MCF 10A (cell line): ENCODE results near the gene ABCG1. TPM values are rescaled to one million over a fixed set of nuclear protein-coding genes. Genes with fewer than 3 reads are reported as not detected.

ENCODE experiments used
- BruUV-seq: library from RNA; stranded (reverse); fragments of 400-500 nt; replicated peaks from 2 replicates; lab custom pipeline; 2021; lab: Mats Ljungman, UMichigan
- CTCF ChIA-PET: fragments of 300-600 bp; sonication (Branson Sonifier 250); formaldehyde crosslinking; extraction: SDS; loops from one replicate; lab custom pipeline; 2021; ENCODE audit warnings: antibody characterized with exemption, inconsistent platforms; lab: Yijun Ruan, JAX
- POLR2A ChIA-PET: fragments of 300-600, 350-650 bp; sonication (Branson Sonifier 250); formaldehyde crosslinking; extraction: SDS; loops from one replicate; lab custom pipeline; 2020; ENCODE audit warnings: antibody characterized with exemption, inconsistent platforms; lab: Yijun Ruan, JAX
- DNase-seq: peaks from one replicate; pipeline ENCODE4 v3.0.0-alpha.2; 2018; ENCODE audit not compliant: unreplicated experiment
- H3K27ac Mint-ChIP-seq: one replicate; pipeline ENCODE4 v1.8.0; 2022; ENCODE audit warnings: mild to moderate bottlenecking, low read depth, mixed read lengths; ENCODE audit not compliant: unreplicated experiment
- H3K27me3 Mint-ChIP-seq: one replicate; pipeline ENCODE4 v1.8.0; 2022; ENCODE audit warnings: mixed read lengths; ENCODE audit not compliant: insufficient read depth, unreplicated experiment
- H3K36me3 Mint-ChIP-seq: one replicate; pipeline ENCODE4 v1.8.0; 2022; ENCODE audit warnings: mild to moderate bottlenecking, moderate library complexity, mixed read lengths; ENCODE audit not compliant: insufficient read depth, unreplicated experiment
- H3K4me1 Mint-ChIP-seq: one replicate; pipeline ENCODE4 v1.8.0; 2022; ENCODE audit warnings: mixed read lengths; ENCODE audit not compliant: insufficient read depth, unreplicated experiment
- H3K4me3 Mint-ChIP-seq: one replicate; pipeline ENCODE4 v1.8.0; 2022; ENCODE audit warnings: mild to moderate bottlenecking, moderate library complexity, mixed read lengths; ENCODE audit not compliant: unreplicated experiment
- H3K9me3 Mint-ChIP-seq: one replicate; pipeline ENCODE4 v1.8.0; 2022; ENCODE audit warnings: mixed read lengths; ENCODE audit not compliant: unreplicated experiment
- intact Hi-C: fragments of 100-400 bp; cut with micrococcal nuclease; formaldehyde crosslinking; loops from 2 replicates; pipeline ENCODE4 v1.14.1; 2022
- total RNA-seq: library from RNA; stranded (reverse); gene quantifications from 2 replicates; pipeline ENCODE4 v1.2.3, GENCODE V29; 2022
- TF ChIP-seq, protein P1 (sequence below): fragments of 200-600 bp; IDR thresholded peaks from one replicate; pipeline ENCODE4 v1.8.0; 2022; ENCODE audit warnings: antibody characterized with exemption, mild to moderate bottlenecking; ENCODE audit not compliant: unreplicated experiment

Gene ABCG1
- total RNA-seq, 1 experiment from 2014 or later = 25.5 TPM

DNA sequence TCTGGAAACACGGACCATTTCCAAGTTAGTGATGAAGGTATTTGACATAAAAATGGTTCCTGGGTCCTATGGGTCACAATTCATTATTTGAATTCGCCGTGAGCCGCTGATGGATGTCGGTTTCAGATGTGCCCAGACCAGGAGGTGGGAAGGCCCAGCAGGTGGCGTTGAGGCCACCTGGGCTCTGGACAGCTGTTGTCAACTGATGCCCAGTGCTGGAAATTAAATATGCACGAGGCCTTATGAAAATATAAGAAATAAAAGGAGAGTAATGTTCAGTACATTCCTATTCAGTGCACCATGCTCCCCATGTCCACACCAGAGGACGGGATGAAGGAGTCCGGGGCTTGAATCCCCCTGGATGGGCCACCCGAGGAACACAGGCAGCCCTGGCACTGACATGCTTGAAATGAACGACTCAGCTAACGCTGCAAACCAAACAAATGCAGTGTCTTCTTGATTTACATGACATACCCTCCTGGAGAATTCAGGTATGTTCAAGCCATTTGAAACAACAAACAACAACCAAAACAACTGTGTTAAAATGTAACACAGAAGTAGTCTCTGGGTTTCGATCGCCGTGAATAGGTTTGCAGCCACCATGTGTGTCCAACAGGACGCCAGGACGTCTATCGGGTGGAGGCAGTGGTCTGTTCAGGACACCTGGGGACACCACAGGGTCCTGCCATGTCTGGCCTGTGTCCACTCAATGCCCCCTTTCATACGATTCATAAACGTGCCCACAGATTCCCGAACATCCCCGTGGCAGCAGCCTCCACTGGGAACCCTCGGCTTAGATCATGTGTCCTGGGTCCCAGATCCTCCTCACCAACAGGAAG, 90.2 kb downstream of the ABCG1 start:
- POLR2A ChIA-PET = no interaction called here
- no peak overlapping the region for H3K27ac Mint-ChIP-seq
- intact Hi-C loops = loop anchor here (1.0 kb wide), 2 partner anchors 141 to 164 kb away; no protein-coding TSS in a partner anchor
- CTCF ChIA-PET = interaction anchor here (0.6 to 4.3 kb wide), 18 partner anchors 8 to 161 kb away, joined by 3 to 23 read pairs (median 4); no protein-coding TSS in a partner anchor
- no peak for DNase-seq
- TF ChIP-seq, protein P1, sequence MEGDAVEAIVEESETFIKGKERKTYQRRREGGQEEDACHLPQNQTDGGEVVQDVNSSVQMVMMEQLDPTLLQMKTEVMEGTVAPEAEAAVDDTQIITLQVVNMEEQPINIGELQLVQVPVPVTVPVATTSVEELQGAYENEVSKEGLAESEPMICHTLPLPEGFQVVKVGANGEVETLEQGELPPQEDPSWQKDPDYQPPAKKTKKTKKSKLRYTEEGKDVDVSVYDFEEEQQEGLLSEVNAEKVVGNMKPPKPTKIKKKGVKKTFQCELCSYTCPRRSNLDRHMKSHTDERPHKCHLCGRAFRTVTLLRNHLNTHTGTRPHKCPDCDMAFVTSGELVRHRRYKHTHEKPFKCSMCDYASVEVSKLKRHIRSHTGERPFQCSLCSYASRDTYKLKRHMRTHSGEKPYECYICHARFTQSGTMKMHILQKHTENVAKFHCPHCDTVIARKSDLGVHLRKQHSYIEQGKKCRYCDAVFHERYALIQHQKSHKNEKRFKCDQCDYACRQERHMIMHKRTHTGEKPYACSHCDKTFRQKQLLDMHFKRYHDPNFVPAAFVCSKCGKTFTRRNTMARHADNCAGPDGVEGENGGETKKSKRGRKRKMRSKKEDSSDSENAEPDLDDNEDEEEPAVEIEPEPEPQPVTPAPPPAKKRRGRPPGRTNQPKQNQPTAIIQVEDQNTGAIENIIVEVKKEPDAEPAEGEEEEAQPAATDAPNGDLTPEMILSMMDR = no peak
- no TSS peak for BruUV-seq
- no peaks in the 10 kb centered on the region for H3K9me3 Mint-ChIP-seq
- H3K4me3 Mint-ChIP-seq = no peak overlapping the region
- no peaks in the 10 kb centered on the region for H3K27me3 Mint-ChIP-seq
- no peaks in the 10 kb centered on the region for H3K36me3 Mint-ChIP-seq
- no peaks in the 10 kb centered on the region for H3K4me1 Mint-ChIP-seq

DNA sequence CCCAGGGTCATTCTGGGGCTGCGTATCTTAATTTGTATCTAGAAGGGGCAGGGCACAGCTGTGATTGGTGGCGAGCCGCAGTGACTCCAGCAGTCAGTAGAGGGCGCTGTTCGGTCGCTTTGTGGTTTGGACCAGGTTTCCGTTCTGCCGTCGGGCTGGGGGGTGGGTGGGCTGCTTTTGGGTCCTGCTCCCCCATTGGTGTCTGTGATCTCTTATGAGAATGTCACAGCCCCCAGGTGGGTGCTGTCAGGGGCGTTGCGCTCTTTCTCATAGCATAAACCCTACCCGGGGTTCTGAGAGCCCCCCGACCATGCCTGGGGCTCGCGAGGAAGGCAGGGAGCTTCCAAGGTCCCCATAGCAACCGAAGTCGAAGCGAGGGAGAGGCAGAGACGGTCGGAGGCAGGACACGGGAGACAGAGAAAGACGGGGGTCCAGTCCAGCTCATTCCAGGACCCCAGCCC, 90.8 kb downstream of the ABCG1 start:
- Mint-ChIP-seq H3K36me3 (no peaks in the 10 kb centered on the region), H3K4me3 (no peak overlapping the region), H3K27me3 (no peaks in the 10 kb centered on the region), H3K27ac (no peak overlapping the region), H3K9me3 (no peaks in the 10 kb centered on the region), H3K4me1 (no peaks in the 10 kb centered on the region)
- TF ChIP-seq, protein P1 = peak; percentile 72
- intact Hi-C loops = loop anchor here (1.0 kb wide), 2 partner anchors 141 to 164 kb away; no protein-coding TSS in a partner anchor
- BruUV-seq = no TSS peak
- ChIA-PET CTCF (interaction anchor here (0.6 to 4.3 kb wide), 31 partner anchors 8 to 1672 kb away, joined by 3 to 23 read pairs (median 4); no protein-coding TSS in a partner anchor), POLR2A (no interaction called here)
- peak; percentile 48 for DNase-seq

DNA sequence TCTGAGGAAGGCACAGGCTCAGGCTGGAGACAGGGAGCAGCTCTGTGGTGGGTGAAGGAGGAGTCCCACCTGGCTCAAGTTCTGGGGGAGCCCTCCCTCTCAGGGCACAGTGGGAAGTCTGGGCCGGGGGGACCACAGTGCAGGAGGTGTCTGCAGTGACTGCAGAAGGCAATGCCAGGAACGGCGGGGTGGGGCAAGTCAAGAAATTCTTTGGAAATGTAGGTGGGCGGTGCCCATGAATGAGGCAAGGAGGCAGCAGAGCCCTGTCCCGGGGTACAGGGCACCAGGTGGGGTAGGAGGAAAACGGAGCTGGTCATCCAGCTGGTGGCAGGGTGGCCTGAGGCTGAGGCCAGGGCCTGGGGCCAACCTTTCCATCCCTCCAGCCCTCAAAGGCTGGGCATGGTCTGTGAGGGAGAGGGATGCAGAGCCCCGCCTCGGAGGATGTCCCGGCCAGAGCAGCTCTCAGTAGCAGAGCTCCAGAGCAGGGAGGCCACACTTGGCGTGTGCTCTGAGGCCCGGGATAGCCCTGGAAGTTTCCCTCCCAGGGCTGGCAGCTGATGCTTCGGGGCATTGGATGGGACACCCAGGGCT, 91.6 kb downstream of the ABCG1 start:
- CTCF ChIA-PET = interaction anchor here (0.6 to 4.3 kb wide), 30 partner anchors 9 to 559 kb away, joined by 3 to 23 read pairs (median 4); no protein-coding TSS in a partner anchor
- Mint-ChIP-seq H3K27me3 (no peaks in the 10 kb centered on the region), H3K9me3 (no peaks in the 10 kb centered on the region), H3K27ac (no peak overlapping the region), H3K4me1 (no peaks in the 10 kb centered on the region), H3K4me3 (no peak overlapping the region), H3K36me3 (no peaks in the 10 kb centered on the region)
- no TSS peak for BruUV-seq
- DNase-seq = no peak
- POLR2A ChIA-PET = interaction anchor here (0.6 kb wide), 1 partner anchor 86 kb away, joined by 3 read pairs; no protein-coding TSS in a partner anchor
- intact Hi-C loops = no loop called here
- TF ChIP-seq, protein P1 = no peak

DNA sequence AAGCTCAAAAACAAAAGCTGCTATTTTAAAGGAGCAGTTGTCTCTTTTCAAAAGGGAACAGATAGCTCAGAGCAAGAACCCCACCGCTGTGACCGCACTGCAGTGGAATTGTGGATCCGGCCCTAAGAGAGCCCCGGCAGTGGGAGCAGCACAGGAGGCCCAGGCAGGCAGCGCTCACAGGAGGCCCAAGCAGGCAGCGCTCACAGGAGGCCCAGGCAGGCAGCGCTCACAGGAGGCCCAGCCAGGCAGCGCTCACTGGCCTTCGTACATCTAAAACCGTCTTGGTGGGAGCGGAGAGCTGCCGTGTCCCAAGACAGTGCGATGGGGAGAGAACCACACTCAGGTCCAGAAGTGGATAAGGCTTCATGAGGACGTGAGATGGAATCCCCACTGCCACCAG, 92.2 kb downstream of the ABCG1 start:
- Mint-ChIP-seq H3K9me3 (no peaks in the 10 kb centered on the region), H3K4me3 (no peak overlapping the region), H3K27me3 (no peaks in the 10 kb centered on the region), H3K4me1 (no peaks in the 10 kb centered on the region), H3K27ac (no peak overlapping the region), H3K36me3 (no peaks in the 10 kb centered on the region)
- intact Hi-C loops = no loop called here
- TF ChIP-seq, protein P1 = no peak
- CTCF ChIA-PET = interaction anchor here (0.6 to 4.3 kb wide), 12 partner anchors 12 to 204 kb away, joined by 3 to 23 read pairs (median 4); no protein-coding TSS in a partner anchor
- no TSS peak for BruUV-seq
- POLR2A ChIA-PET = interaction anchor here (0.6 kb wide), 1 partner anchor 86 kb away, joined by 3 read pairs; no protein-coding TSS in a partner anchor
- DNase-seq = no peak
